Pulmonary artery endothelial cell (primary cell): ENCODE data around the gene DOC2B. TPM values are rescaled to one million over a fixed set of nuclear protein-coding genes. Genes with fewer than 3 reads are reported as not detected.

Experiments used
- DNase-seq: peaks from one replicate; pipeline ENCODE4 v3.0.0-alpha.2; 2011; ENCODE audit warnings: low read depth, low spot score
- total RNA-seq: library from RNA; depleted of rRNA; stranded (reverse); fragments of >200 nt; gene quantifications from 2 replicates; pipeline ENCODE4 v1.2.3, GENCODE V29; 2014

Gene DOC2B
- total RNA-seq, 1 donor from 2014 or later, result 0.07 TPM

DNA sequence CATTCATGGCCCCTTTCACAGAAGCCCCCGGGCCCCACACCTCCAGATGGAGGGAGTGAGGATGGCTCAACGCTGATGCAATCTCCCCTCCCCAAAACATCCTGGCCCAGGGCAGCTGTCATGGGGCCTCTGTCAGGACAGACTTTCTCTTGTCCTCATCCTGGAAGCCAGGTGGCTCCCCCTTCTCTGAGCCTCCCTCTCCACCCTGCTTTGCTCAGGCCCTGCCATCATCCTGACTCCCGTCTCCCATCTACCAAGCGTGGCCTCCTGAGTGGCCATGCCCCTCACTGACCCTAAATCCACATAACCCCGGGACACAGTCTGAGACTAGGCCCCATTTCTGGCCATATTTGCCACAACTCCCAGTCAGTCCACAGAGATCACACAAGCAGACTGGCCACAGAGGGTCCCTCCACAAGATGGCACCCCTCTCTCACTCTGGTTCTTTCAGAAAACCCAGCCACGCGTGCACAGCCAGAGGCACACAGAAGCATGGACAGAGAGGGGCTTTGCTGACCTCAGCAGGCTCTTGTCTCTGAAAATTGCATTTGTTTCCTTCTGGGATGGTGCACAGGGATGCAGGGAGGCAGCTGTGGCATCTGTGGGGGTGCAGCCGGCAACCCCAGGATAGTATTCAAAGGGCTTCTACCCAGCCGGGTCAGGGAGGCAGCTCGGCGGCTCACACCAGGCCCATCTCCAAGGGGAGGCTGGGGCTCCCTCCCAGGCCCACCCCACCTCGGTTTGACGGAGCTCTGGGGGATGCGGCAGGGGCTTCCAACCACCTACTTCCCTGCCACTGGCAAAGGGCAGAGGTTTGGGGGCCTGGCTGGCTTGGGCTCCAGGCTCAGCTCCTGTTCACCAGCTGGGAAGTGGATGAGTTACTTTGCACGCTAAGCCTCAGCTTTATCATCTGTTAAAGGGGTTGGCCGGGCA is 16.9 kb downstream of the DOC2B start:
- peak; percentile 22 for DNase-seq

DNA sequence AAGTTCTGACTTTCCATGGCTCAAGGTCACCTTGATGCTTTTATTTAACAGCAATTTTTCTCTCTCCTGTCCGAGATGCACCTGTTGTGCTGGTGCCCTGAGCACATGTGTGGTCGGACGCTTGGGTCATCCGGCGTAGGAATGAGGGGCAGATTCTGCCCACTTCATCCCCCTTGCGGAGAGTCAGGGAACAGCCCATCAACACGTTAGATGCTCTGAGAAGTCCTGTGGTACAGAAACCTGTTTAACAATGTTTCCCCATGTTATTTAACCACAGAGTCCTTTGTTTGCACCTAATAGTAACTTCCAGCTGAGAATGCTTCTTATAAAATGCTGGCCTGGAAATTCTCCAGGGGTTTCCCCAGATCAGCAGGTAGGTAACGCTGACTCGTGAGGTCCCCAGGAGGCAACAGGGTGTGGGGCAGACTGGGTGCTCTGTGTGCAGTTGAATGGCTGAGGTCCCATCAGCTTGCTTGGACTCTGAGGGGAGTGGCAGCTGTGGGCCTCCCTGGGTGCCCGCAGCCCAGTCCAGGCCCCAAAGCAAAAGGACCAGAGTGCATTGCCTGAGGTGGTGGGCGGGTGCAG is 17.8 kb downstream of the DOC2B start:
- no peak for DNase-seq

DNA sequence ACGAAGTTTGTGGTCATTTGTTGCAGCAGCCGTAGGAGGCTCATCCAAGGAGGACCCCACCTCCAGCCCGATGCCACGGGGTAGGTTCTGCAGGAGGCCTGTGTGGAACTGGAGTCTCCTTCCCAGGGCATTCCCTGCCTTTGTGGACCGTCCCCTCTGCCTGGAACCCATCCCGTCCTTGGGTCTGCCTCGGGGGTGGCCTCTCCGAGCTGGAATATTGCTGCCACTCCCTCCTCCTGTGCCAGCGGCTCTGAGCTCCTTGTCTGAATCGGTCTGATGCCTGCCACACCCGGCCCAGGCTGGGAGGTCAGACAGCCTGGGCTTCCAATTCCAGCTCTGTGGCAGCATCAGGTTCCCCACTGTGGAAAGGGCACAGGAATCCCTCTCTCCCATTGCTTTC is 18.8 kb downstream of the DOC2B start:
- no peak for DNase-seq

DNA sequence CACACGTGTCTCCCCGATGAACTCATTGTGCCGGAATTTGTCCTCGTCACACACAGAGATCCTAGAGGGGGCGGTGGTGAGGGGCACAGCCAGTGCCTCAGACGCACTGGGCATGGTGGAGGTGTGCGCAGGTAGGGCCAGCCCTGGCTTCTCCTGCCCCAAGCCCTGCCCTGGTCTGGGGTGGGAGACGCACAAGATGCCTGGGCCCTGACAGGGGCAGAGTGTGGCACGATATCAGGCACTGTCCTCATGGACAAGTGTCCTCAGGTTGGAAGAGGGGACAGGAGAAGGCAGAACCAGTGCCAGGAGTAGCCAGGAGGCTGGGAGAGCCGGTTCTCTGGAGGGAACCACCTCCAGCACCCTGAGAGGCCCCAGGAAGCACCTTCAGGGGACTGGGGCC is 20.0 kb downstream of the DOC2B start:
- no peak for DNase-seq

DNA sequence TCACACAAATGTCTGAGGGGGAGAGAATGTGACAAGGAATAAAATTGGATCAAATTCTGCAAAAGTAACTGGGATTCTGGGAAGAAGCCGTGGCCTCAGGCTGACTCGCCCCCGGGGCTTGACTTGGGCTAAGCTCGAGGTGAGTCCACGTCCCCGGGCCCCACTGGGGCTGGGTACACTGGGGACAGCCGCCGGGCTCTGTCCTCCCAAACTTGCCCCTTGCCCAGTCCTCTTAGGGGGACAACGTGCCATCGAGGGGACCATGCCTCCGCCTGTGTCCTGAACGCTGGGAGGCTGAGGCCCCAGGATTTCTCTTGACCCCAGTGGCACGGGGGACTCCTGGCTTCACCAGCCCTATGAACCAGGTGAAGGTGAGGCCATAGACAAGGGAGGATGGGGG is 21.1 kb downstream of the DOC2B start:
- DNase-seq, result no peak

DNA sequence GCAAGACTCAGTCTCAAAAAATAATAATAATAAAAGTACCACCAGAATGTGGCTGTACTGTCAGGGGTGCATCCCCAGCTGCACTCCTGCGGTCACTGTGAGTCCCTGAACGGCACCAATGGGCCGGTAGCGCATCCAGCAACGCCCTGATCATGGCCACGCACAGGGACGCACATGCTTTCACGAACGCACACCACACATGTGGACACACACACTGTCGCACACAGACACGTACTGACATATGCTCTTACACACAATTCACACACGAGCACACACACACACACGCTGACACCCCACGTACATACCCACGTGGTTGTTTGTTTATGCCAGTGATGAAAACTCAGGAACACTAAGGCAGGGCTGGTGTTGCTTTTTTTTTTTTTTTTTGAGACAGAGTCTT is 21.8 kb downstream of the DOC2B start:
- DNase-seq, result no peak

DNA sequence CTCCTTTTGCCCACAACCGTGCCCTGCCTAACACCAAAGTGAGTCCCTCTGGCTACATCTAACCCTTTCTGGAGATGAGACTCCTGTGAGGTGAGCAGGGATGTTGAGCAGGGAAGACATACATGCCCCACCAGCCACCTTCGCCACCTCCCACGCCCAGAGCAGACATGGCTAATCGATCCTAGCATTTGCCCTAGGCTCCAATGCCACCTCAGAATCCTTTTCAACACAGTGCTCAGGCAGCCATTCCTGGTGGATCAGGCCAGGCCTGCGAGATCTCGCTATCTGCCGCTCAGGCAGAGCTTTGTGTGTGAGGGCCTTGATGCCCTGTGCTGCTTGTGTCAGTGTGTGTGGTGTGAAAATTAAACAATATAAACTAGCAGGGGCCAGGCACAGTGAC is 23.1 kb downstream of the DOC2B start:
- DNase-seq, result no peak

DNA sequence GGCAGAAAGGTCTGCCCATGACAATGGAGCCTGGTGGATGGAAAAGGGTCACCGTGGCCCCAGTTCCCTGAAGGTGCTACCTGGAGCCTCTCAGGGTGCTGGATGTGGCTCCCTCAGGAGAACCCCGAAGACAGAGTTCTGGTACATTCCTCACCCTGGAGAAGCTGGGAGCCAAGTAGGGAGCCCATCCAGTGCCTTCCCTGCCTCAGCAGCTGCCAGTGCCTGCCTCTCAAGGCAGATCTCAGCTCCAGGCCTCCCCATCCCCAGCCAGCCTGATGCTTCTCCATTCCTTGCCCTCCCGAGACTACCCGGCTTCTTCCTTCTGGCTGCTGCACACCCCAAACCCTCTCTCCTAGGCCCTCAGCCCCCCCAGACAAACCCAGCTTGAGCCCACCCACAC is 23.5 kb downstream of the DOC2B start:
- no peak for DNase-seq

DNA sequence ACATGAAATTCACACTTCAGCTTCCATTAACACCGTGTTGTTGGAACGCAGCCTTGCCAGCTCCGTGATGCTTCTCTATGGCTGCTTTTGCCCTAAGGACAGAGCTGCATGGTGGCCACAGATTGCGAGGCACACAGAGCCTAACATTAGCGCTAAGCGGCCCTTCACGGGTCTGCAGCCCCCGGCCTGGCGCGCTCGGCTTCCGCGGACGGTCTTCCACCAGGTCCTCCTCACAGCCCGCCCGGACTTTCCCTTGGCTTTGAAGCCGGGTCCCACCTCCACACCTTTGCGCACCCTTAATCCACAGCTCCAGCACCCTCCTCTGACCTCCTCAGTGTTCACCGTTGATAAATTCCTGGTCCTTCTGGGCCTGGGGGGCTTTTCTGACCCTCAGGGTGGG is 24.5 kb downstream of the DOC2B start:
- DNase-seq, result no peak

DNA sequence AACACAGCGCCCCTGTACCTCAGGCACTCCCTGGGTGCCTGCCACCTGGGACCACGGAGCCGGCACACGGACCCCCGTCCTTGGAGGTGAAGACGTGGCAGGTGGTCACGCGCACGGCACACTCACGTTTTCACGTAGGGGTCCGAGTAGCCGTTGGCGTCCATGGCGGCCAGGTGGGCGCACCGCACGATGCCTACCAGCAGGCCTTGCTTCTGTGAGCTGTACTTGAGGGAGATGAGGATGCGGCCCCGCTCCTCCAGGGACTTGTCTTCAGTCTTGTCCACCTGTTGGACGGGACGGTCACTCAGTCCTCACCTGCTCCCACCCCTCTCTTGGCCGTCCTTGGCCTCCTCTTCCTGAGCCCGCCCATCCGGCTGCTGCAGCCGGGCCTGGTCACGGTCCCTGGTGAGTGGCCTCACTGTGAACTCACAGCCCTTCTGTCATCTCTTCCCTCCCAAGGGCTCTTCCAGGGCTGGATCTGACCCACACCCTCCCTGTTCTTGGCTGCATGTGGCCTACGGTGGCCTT is 25.3 kb downstream of the DOC2B start:
- no peak for DNase-seq

DNA sequence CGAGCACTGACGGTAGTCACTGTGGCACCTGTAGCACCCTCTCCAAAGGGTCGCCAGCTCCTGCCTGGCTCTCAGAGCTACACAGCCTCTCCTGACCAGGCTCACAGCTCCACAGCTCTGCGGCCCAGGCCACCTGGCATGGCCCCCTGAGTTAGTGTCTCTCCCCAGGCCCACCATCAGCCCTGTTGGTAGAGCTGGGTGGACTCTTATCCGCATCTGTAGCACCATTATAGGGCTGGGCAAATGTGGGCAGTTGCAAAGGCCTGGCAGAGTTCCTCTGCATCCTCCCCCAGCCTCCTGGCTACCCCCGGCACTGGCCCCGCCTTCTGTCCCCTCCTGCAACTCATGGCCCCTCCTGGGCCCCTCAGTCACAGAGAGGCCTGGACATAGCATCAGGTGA is 25.9 kb downstream of the DOC2B start:
- no peak for DNase-seq

DNA sequence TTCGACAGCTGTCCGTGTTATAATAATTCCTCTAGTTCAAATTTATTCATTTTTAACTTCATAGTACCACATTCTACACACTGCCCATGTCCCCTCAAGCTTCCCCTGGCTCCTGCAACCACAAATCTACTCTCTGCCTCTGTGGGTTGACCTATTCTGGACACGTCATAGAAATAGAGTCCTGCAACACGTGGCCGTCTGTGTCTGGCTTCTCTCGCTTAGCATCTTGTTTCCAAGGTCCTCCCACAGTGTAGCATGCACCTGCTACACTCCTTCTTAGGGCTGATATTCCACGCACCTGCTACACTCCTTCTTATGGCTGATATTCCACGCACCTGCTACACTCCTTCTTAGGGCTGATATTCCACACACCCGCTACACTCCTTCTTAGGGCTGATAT is 27.6 kb downstream of the DOC2B start:
- no peak for DNase-seq

DNA sequence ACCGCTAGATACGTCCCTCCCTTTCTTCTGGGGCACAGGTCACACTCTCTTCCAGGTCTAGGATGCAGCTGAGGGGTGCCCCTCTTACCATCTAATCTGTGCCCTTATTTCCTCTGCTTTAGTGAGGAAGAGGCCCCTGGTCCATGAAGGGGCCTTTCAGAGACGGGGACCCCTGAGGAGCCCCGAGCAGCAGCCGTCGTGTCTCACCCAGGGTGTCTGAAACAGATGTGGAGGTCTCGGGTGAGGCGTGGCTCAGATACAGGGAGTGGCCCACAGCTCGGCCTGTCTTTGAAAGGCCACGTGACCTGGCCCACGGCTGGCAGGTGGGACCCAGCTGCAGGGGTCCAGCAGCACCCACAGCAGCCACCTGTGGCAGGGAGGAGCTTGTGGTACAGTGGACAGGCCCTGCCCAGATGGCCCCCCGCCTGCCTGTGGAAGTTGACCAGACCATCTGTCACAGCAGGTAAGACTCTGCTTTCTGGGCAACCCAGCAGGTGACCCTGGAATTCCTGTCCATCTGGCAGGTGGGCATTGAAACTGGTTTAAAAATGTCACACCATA is 28.5 kb downstream of the DOC2B start:
- DNase-seq, result no peak

DNA sequence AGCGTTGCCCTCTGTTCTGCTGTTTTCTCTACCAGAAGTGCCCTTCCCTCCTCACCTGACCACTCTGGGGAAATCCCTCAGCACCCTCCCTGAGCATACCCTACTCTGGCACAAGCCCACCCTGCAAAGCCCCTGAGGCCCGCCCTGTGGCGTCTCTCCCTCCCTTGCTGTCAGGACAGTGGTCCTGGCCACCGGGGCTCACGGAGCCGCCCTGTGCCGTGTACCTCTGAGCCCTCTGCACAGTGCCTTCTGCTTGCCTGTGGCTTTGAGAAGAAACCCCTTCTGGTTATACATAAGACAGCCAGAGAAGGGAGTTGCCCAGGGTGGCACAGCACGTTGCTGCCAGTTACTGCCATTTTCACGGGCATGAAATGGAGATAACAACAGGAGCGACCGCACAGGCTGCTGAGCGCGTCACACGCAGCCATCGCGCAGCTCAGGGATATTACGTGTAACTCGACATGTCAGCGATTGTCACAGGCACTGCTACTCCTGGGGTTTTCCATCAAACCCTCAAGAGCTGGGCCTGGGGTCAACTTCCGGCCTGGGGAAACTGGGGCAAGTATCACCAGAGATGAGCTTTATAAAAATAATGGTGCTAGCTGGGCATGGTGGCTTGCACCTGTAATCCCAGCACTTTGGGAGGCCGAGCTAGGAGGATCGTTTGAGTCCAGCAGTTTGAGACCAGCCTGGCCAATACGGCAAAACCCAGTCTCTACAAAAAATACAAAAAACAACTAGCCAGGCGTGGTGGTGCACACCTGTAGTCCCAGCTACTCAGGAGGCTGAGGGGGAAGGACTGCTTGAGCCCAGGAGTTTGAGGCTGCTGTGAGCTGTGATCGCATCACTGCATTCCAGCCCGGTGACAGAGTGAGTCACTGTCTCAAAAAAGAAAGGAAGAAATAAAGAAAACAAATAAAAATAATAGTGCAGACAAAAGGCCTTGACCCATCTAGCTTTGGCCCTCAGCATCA is 29.3 kb downstream of the DOC2B start:
- no peak for DNase-seq

DNA sequence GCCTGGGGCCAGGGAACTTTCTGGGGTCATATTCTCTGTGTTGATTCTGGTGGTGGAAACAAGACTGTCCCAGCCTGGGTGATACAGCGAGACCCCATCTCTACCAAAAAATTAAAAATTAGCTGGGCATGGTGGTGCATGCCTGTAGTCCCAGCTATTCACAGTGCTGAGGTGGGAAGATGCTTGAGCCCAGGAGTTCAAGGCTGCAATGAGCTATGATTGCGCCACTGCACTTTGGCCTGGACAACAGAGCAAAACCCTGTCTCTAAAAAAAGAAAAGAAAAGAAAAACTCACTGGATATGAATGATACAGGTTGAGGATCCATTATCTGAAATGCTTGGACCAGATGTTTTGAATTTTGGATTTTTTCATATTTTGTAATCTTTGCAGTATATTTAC is 30.4 kb downstream of the DOC2B start:
- no peak for DNase-seq

DNA sequence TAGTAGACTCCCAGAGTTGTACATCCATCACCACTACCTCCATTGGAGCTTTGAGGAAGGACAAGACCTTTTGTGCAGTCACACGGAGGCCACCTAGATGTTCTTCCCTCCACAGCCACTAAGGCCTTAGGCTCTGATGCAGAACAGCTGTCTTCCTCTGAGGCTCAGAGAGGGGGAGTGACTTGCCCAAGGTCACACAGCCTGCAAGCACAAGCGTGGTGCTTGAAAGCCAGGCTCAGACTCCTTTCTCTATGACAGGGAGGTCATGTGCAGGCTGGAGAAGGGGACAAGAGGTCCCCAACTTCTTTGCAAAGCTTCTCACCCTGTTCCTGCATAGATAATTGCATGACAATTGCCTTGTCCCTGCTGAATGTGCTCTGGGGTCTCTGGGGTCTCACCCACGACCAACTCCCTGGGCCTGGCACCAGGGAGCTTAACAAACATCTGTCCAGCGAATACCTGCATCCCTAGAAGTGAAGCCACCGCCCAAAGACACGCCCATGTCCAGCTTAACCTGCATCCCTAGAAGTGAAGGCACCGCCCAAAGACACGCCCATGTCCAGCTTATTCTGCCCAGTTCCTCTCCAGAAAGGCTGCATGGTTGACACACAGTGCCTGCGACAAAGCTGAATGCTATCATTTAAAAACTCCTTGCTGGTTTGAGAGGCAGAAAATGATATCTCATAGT is 31.4 kb downstream of the DOC2B start:
- DNase-seq, result no peak

DNA sequence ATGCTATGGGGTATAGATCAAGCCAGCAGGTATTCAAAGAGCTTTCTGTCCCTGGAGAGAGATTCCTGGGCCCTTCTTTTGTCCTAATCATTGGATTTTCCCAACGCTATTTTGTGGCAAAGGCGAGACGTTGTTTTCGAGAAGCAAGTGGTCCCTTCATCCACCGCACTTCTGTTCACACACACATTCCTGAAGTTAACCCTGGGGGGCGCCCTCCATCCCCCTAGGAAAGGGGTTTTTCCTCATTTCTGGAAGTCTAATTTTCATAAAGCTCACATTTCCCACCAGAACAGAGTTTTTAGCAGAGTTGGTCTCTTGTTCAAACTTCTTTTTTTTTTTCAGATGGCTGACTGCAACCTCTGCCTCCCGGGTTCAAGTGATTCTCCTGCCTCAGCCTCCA is 32.2 kb downstream of the DOC2B start:
- DNase-seq, result no peak

DNA sequence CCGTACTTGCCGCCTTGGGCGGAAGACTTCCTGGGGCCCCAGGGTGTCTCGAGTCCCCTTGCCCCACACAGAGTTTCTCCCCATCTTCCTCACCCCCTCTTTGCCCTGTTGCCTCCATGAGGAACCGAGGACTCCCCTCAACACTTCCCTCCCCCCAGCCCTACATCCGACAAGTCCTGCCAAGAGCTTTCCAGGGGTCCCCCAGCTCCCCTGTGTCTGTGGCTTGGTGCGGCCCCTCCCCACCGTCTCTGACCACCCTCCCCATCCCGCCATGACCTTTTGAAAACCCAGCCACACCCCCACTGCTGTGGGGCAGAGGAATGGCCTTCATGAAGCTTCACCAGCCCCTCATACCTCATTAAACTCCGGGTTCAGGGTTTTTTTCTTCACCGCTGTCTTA is 32.7 kb downstream of the DOC2B start:
- DNase-seq, result no peak

DNA sequence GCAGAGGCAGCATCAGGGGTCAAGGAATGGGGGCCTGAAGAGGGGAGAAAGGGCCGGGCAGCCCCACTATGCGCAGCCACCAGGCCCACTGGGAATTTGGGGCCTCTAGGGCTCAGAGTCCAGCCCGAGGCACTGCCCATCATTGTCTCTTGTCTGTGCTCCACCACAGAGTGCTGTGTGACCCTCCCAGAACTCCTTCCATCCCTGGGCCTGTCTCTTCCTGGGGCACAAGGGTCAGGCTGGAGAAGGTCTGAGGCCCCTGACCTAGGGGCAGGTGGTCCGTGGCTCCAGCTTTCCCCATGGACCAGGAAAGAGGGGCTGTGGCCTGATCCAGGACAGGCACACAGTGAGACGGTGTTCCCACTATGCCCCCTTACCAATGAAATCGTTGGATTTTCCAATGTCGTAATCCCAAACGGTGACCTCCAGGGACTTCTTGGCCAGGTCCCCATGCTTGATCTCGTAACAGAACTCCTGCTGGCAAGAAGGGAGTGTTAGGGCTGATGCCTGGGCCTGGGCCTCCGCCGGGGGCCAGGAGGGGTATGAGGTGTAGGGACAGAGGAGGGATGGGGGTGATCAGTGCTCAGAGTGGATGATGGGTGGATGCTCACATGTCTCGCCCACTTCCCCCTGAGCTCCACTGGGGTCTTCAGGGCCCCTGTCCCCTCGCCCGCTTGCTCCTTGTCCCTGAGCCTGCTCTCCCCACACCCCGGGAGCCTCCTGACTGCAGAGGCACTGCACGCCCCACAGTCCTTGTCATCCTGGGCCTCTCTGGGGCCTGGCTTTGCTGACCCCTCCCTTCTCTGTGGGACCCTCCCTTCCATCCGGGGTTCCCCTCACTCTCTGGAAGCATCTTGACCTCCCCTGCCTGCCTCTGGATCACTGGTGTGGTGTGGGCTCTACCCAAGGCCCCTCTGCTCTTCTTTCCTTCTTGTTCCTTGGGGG is 33.4 kb downstream of the DOC2B start:
- DNase-seq, result no peak
